Stimulated activated CD8-positive, alpha-beta memory T cell treated with anti-CD3 and anti-CD28 coated beads, Interleukin-4, amount 100 ng/mL, for 4 hours (primary cell): ENCODE data around the gene MYH10.

Experiments used
- DNase-seq, 2 donors: peaks; one replicate each; pipeline ENCODE4 v3.0.0-alpha.2; 2020; ENCODE audit warnings: low read depth in 2 of 2, low spot score in 1 of 2

Gene MYH10

DNA sequence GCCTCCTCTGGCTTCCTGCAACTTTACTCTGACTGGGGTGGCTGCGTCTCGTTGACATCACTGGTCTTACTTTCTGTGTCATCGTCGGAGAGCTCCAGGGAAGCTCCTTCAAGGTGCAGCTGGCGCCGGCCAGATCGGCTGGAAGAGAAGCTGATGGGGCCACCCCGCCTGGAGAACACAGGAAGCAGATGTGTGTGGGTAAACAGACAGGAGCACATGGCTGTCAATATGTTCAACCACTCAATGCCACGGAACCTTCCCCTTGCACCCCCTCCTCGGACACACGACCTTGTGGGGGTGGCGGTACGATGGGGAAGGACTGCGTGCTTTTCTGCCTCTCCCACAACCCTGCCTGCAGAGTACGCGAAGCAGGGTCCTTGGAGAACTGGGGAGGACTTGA is 154.7 kb downstream of the MYH10 start:
- DNase-seq: no peak

DNA sequence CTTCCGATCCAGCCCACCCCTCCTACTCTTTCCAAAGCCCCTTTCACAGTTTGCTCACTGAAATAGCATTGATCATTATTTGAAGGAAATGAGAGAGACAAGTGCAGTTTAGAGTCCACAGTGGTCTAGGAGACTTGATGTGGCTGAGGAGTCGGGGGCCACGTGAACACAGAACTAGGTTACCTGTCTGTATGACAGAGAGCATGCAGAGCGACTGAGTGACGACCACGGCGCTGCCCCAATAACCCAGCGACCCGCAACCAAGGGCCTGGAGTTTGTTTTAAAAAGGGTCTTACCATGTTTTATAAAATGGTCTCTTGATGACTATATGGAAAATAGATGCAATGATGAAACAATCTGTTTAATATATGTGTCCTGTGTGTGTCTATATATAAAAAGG is 155.3 kb downstream of the MYH10 start:
- DNase-seq: no peak

DNA sequence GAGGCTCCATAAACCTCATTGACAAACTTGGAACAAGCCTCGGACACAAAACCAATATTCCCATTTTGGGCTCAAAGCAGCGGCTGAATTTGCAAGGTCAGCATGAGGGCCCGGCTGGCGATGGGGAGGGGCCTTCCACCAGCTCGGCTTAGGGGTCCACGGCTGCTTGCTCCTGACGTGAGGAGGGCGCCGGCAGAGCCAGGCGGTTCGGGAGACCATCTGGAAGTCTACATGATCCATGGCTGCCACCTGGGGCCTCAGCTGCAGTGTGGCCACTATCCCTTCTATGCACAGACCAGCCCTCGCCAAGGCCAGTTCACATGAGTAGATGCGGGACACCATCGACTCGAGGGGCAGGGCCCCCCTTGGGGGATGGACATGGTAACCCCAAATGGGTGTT is 155.7 kb downstream of the MYH10 start:
- DNase-seq: no peak

DNA sequence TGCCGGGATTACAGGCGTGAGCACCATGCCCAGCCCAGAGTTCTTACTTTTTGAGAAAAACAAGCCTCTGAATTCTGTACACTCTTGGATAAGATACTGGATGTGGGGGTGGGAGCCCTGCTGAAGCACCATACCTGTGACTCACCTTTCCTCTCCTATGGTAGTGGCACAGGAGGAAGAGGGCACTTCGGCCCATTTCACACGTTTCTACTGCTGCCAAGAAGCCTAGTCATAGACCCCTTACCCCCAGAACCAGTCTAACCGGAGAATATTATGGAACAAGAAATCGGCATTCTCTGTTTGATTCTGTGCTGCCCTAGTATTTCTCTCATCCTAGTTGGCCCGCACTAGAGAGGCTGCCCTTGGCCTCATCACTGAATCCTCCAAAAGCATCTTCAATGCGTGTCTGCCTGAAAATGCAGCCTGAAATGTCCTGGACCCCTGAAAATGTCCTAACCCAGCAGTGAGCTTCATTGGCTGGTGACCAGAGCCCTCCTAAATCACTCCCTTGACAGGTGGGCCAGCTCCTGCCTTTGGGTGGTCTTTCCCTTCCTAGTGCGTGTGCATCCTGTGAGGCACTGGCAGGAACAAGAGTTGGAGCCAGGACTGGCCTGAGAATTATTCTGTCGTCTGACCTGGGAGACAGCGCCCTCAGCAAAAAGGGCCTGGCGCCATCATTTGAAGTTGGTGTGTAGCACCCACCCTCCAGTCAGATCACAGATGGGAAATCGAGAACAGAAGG is 156.9 kb downstream of the MYH10 start:
- DNase-seq: no peak

DNA sequence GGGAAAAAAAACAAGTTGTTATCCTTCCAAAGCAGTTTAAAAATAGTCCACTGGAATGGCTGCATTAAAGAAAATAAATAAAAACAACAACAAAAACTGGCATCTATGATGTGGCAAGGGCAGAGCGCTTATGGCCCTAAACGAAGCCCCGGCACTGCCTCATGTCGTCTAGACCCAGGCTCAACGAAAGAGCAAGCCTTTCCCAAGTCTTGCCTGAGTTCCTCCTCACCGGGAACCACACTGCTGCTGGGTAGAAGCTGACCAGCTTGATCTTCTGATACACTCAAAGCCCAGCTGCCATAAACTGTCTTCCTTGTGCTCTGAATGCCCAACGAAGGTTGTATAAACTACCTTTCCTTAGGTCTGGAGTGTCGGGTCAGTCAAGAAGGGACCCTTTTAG is 157.9 kb downstream of the MYH10 start:
- no peak for DNase-seq

DNA sequence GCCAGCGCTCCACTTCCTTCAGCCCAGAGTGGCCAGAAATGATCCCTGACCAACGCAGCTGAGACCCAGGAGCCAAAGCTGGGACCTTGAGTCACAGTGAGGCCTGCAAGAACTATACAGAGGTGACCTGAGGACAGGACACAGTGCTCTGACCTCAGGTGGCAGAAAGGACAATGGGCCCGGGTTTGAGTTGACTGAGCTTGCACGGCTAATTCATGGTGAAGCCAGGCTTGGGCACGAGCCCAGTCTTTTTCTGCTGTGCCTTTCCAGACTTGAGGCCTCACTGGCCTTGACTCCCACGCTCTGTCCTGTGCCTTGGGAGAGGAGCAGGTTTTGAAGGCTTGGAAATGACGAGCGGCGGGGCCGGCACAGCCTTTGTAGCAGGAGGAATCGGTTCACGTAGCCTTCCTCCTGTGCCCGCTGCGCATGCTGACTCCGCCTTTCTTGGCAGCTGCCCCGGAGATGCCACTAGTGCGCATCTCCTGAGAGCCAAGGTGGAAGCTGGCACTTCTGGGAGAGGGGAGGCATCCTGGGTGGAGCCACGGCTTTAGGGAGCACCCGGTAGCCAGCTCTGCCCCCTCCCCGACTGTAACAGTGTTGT is 160.0 kb downstream of the MYH10 start:
- DNase-seq: no peak

DNA sequence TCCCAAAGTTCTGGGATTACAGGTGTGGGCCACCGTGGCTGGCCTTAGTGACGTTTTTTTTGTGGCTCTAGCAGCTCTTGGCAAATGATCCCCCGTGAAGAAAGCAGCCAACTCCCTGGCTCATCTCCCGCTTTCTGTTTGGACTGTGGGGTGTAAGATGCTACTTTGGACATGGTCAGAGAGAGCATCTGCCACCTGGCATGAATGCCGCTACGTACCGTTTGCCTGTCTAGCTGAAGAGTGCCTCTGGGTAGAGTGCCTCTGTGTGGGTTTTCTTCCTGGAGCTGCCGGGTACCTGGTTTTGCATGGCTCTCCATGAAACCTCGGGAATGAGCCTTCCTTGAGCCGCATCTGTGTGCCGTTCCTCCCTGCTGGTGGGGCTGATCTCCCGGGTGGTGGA is 160.6 kb downstream of the MYH10 start:
- no peak for DNase-seq

DNA sequence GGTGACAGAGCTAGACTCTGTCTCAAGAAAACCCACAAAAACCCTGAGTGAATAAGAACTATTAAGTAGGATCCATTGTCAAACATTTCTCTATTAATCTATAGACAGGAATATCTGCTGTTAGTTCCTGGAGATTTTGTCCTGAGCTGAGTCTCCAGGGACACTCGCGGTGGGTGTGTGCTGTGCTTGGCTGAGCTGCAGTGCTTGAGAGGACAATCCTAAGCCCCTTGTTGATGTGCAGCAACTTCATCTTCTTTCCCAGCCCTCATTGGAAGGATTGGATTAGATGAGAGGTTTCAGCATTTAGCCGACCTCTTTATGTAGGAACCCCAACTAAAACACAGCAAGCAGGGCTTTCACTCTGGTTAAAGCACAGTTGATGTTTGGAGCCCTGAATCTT is 161.5 kb downstream of the MYH10 start:
- no peak for DNase-seq

DNA sequence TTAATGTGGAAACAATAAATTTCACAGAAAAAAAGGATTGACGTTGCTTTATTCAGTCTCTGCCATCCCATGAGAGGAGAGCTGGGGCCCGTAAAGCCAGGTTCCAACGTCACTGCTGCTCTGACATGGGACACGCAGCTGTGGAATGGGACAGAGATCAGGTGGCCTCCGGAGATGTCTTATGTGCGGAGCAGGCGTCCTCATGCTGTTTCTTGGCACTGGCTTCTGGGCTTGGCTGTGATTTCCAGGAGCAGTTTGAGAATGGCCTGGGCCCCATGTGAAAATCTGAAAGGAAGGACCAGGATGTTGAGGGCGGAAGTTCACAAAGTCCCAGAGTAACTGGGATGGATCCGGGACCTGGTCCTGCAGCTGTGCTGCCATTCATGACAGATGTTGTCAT is 162.4 kb downstream of the MYH10 start:
- DNase-seq: no peak

DNA sequence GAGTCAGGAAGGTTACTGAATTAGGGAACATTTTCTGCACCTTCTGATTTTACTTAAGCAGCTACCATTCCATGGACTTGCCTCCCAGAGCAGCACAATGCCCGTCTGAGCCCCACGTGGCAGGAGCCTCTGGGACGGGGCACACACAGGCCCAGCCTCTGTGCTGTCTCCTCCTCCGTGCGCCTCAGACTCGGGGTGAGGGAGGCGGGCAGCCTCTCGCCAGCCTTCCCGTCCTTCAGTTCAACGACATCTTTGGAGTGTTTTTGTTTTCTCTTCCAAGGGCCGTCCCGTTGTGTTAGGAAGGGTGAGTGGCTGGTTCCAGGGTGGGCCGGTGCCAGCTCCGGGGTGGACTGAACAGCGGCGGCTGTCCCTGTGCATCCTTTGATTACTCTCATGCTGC is 163.0 kb downstream of the MYH10 start:
- no peak for DNase-seq

DNA sequence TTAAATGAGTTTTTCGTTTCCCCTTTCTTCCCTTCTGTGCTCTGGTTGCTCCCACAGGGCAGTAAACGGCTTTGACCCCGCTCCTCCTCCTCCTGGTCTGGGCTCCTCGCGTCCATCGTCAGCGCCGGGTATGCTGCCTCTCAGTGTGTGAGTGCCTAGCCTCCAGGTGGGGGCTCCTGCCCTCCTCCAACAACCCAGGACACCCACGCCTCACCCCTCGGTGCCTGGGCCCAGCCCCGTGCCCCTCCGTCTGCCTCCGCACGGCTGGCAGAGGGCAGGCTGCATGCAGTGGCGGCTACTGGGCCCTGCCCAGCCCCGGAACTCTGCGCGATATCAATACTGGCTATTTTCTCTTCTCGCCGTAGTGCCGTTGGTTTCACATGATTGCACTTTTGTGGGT is 163.7 kb downstream of the MYH10 start:
- no peak for DNase-seq

DNA sequence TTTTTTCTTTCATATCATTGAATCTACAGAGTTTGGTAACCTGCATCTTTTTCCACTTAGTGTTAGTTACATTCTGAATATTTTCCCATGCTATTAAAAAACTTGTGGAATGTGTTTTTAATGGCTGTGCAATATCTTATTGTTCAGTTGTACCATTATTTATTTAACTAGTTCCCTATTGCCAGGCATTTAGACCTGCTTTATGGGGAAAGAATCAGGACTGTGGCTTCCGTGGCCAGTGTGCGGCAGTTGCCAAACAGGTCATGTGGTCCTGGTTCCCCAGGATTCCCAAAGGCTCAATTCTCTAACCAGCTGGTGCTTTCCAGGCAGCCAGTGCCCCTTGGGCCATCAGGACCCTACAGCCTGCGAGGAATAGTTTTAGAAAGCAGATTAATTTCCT is 164.1 kb downstream of the MYH10 start:
- DNase-seq: no peak

DNA sequence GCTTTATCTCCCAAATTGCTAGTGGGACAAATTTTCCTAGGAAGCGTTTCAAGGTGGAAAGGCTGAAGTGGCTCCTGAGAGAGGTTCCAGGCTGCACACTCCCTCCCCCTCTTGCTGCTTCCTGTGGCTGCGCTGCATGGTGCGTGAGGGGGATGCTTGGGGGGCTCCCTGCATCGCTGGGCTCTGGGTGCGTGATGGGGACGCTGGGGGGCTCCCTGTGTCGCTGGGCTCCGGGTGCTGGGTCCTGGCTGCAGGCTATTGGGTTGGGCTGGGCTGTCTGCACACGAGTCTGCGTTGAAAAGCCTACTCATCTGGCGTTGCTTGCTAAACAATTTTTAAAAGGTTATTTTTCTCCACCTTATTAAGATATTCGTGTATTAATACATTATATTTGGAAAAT is 164.8 kb downstream of the MYH10 start:
- DNase-seq: no peak

DNA sequence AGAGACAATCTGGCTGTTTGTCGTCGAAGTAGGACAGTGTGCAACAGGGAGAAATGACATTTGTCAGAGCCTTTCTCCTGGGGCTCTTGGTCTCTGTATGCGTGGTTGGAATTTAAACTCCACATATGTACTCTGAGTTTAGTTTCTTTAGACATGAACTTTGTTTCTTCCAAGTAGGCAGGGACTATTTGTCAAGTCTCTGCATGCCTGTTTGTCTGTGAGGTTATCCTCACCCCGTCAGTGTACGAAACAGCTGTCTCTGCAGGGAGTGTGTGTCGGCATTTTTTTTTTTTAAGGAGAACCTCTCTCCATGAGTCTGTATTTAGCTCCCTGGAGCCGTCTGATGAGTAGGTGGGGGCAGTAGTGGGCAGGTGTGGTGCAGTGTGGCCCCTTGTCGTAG is 165.2 kb downstream of the MYH10 start:
- DNase-seq: no peak

DNA sequence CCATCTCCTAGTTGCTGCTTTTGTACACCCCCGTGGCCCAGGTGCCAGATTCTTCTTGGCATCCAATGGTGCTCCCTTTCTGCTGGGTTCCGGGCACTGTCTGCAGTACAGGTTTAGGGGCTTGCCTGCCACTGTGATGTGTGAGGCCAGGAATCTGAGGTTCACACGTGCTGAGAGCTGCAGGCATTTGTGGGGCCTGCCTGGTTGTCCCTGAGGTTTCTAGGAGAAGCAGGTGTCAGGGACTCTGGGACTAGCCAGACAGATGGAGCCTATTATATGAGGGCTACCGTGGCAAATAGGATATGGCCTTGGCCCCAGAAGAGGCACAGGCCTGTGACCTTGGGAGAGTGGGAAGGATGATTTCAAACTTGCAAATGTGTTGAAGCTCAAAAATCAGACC is 165.6 kb downstream of the MYH10 start:
- DNase-seq: no peak

DNA sequence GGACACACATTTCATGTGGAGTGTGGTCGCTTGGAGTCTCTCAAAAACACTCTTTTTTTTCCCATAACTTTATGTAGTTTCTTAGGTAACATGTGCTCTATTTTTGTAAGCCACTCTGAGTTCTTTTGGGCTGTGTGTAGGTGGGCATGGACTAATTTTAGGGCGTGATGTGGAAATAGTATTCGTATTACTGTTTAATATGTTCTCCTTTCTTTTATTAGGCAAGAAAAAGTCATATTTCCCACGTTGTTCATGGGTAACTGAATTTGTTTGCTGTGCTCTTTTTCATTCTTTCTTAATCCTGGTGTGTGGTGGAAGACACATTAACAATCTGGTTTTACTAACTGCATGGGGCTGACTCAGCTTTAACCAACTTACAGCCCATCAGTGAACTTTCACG is 167.4 kb downstream of the MYH10 start:
- DNase-seq: no peak

DNA sequence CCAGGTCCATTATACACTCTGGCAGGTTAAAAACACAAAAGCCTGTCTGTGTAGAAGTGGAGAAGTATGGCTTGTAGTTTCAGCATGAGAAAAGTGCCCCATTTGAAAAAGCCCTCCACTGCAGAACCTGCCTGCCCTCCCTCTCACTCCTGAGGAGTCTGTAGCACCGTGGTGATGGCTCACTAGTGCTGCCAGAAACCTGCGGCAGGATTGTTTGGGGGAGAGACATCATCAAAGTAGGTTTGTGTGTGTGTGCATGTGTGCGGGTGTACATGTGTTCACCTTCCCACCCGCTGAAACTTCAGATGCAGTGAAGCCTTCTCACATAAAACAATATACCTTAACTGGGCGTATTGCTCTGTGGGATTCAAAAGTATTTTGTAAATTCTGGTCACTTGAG is 168.0 kb downstream of the MYH10 start:
- DNase-seq: no peak

DNA sequence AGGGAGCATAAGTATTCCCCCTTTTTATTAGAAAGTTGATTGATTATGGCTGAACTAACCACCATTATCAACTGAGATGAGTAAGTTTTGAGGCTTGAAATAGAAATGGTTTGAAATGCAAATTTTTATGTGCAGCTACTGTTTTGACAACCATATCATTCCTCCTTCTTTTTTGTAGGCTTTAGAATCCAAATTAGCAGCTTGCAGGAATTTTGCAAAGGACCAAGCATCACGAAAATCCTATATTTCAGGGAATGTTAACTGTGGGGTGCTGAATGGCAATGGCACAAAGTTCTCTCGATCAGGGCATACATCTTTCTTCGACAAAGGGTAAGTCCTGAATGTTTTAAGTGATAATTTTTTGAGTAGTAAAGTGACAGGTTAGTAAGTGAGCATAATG is 170.7 kb downstream of the MYH10 start:
- no peak for DNase-seq

DNA sequence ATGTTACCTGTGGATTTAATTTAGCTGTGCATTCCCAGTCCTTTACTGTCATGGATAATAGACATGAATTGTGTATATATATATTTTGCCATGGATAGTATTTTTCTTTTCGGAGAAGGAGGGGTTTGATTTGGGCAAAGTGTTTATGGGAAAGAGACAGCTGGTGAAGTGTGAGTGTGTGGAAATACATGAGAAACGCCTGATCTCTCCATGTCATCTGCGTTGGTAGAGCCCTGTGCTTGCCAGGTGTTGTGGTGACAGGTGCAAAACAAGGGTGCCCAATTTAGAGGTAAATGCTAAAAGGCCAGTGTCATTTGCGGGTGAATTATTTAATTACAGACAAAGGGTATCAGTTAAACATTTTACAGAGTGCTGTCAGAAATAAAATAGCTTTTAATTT is 171.4 kb downstream of the MYH10 start:
- DNase-seq: no peak

DNA sequence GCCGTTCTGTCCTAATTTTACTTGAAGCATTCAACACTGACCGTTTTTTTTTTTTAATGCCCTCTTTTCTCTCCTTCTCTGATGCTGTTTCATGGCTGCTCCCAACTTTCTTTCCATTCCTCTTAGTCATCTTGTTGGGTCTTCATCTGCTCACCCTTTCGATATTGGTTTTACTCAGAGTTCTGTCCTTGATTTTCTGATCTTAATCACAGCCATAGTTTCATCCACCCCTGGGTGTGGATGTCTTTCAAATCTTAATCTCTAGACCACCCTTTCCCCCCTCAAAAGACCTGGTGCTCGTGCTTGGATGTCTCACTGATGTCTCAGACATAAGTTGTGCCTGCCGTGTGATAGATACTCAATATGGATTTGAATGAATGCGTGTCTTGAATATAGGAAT is 172.4 kb downstream of the MYH10 start:
- no peak for DNase-seq

DNA sequence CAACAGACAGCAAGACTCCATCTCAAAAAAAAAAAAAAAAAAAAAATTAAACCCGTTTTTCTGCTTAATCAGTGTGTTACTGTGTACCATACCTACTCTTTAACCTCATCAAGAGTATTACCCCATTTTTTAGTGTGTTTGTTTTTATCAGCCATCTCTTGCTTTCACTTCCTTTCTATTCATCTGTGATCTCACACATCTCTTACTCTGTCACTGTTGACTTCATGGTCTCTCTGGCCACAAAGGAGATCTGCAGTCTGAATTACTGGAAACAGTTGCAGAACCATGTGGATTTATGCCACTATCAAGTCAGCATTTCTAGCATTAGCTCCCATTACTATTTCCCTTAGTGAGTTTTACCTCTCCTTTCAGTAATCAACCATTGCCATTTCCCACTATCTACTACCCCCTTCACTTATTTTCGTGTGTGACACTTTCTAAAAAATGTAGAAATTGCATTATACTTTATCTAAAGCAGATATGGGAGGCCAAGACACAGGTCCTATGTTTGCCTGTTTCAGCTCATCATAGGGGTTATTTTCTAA is 174.8 kb downstream of the MYH10 start:
- no peak for DNase-seq

DNA sequence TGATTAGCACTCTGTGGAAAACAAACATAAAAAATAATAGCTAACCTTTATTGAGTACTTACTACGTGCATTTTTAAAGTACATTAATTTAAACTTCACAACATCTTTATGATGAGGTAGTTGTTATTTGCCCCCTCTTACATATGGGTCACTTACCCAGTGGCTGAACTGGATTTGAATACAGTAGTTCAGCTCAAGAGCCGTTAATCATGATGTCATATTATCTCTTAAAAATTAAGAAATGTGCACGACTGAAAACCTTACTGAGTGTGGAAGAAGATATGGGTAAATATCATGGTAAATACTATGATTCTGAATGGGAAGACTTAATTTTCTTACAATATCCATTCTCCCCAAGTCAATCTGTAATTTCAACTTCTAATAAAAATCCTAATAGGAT is 177.2 kb downstream of the MYH10 start:
- DNase-seq: no peak
